Stimulated activated CD8-positive, alpha-beta memory T cell treated with anti-CD3 and anti-CD28 coated beads, Interleukin-15, amount 100 ng/mL, for 48 hours (primary cell): Measurements from ENCODE around the gene B4GALNT4.
"Not testable (repeated sequence)": the region's sequence is repeated elsewhere in the genome, so short reads cannot be mapped to it uniquely, and the experiment has no call there.

ENCODE experiments used
- DNase-seq, 2 donors: peaks; one replicate each; pipeline ENCODE4 v3.0.0-alpha.2; 2020; ENCODE audit warnings: low read depth in 2 of 2

B4GALNT4 gene

DNA sequence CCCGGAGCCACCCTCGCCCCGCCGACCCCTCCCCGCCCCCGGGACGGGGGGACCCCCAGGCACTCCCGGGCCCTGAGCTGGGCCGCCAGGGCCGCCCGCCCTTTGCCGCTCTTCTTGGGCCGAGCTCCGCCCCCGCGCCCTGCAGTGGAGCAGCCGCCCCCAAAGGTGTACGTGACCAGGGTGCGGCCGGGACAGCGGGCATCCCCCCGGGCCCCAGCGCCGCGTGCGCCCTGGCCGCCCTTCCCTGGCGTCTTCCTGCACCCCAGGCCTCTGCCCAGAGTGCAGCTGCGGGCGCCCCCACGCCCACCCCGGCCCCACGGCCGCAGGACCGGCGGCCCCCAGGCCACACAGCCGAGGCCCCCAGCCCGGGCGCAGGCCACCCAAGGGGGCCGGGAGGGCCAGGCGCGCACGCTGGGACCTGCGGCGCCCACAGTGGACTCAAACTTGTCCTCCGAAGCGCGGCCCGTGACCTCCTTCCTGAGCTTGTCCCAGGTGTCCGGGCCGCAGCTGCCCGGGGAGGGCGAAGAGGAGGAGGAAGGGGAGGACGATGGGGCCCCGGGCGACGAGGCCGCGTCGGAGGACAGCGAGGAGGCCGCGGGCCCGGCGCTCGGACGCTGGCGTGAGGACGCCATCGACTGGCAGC, 7.4 kb downstream of the B4GALNT4 start:
- no peak for DNase-seq

DNA sequence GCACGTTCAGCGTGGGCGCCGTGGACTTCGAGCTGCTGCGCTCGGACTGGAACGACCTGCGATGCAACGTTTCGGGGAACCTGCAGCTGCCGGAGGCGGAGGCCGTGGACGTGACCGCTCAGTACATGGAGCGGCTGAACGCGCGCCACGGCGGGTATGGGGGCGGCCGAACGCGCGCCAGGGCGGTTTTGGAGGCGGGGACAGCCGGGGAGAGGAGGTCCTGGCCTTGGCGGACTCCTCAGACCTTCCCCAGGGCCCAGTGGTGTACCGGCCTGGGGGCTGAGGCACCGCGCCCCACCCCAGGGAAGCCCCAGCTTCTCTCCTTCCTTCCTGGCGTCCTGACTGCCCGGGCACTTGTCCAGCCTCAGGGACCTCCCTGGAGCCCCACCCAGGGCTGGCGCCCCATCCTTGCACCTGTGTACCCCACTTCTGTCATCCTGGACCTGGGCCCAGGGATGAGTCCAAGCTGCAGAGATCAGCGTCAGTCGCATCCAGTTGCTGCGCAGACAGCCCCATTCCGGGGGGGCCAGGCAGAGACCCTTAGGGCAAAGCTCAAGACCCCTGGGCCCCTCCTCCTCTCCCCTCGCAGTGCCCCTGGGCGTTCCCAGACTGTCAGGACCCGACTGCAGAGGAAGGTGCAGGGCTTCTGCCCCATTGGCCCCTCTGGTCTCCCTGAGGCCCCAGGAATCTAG, 8.0 kb downstream of the B4GALNT4 start:
- no peak for DNase-seq

GRCh38 chr11:377883-378500, 8.7 kb downstream of the B4GALNT4 start:
- no peak for DNase-seq

DNA sequence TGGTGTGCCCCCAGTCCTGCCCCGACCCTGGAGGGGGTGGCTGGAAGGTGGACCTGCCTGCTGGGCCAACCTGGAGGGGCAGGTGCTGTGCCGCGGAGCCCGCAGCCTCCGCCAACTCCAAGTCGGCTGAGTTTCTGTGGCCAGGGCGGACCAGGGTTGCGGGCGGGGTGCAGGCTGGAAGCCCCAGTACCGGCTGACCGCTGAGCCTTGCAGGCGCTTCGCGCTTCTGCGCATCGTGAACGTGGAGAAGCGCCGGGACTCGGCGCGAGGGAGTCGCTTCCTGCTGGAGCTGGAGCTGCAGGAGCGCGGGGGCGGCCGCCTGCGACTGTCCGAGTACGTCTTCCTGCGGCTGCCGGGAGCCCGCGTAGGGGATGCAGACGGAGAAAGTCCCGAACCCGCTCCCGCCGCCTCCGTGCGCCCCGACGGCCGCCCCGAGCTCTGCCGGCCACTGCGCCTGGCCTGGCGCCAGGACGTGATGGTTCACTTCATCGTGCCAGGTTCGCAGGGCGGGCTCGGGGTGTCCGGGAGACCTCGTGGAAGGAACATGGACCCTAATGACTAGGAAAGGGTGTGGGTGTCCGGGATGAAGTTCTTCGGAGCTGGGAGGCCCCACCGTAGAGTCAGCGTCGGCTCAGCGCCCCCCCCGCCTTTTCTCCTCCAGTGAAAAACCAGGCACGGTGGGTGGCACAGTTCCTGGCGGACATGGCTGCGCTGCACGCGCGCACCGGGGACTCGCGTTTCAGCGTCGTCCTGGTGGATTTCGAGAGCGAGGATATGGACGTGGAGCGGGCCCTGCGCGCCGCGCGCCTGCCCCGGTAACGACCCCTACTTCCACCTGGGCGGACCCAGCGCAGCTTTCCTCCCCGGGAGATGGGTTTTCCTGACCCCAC, 10.2 kb downstream of the B4GALNT4 start:
- DNase-seq: no peak

- DNase-seq: no peak
Observed at GRCh38 chr11:380095-380480, 10.8 kb downstream of the B4GALNT4 start.

GRCh38 chr11:380491-380890, 11.2 kb downstream of the B4GALNT4 start:
- DNase-seq: no peak

DNA sequence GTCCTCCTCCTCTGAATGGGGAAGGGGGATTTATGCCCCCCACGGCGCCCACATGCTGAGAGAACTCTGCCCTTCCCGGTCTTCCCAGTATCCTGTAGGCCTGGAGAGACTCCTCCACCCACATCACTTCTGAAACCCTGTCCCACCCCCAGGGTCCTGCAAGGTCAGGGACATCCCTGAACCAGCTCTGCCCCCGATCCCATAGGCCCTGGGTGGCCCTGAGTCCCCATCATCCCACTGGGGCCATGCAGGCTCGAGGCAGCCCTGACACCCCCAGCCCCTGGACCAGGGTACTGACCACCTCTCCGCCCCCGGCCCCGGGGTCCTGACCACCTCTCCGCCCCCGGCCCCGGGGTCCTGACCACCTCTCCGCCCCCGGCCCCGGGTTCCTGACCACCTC, 11.7 kb downstream of the B4GALNT4 start:
- DNase-seq: no peak

DNA sequence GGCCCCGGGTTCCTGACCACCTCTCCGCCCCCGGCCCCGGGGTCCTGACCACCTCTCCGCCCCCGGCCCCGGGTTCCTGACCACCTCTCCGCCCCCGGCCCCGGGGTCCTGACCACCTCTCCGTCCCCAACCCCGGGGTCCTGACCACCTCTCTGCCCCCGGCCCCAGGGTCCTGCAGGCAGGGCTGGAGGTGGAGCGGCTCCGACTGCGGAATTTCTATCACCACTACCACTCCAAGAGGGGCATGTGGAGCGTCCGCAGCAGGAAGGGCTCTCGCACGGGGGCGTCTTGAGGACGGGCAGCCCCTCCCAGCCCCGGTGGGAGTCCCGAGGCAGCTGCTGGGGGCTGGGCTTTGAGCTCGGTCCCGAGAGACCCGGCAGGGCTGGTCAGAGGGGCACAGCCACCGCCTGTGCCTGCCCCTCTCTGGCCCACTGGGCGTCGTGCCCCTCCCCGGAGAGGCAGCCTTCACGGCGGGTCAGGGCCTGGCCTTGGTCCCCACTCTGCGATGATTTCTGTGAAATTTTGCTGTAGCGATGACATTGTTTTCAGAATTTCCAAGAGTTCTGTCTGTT, 12.3 kb downstream of the B4GALNT4 start:
- DNase-seq: no peak

DNA sequence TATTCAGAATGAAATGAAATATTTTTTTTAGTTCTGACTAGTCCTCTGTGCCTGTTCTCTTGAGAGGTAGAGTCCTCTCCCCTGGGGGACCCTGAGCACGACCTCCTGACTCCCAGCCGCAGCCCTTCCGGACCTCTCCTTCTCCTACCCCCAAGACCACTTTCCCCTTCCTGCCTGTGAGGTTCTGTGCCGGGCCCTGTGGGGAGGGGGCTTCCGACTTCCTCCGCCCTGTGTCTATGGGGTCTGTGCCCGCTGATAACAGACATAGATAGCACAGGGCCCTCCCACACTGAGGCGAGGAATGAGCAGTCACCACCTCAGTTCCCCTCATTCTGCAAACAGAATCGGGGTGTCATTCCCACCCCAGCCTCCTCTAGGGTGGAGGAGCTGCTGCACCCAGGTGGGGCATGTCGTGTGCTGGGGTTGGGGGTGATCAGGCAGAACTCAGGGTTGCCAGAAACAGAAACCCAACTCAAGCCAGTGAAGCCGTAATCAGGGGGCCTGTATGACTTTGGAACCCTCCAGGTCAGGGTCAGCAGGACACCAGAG, 12.9 kb downstream of the B4GALNT4 start:
- DNase-seq: no peak

- no peak for DNase-seq
Observed at GRCh38 chr11:383431-383830, 14.1 kb downstream of the B4GALNT4 start.

GRCh38 chr11:384511-384910, 15.2 kb downstream of the B4GALNT4 start:
- DNase-seq: no peak

GRCh38 chr11:385594-386351, 16.5 kb downstream of the B4GALNT4 start:
- no peak for DNase-seq

DNA sequence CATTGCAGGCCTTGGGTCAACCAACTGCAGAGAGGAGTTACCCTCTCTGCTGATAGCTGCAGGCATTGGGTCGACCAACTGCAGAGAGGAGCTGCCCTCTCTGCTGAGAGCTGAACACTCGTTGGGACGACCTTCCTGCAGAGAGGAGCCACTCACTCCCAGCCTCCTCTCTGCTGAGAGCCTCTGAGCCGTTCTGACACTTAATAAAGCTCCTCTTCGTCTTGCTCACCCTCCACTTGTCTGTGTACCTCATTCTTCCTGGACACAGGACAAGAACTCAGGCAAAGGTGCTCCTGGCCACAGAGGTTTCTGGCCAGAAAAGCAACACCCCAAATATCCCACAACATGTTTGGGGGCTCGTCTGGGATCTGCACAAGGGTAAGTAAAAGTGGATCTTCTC, 17.2 kb downstream of the B4GALNT4 start:
- no peak for DNase-seq

- no peak for DNase-seq
Observed at GRCh38 chr11:387193-387793, 18.0 kb downstream of the B4GALNT4 start.

DNA sequence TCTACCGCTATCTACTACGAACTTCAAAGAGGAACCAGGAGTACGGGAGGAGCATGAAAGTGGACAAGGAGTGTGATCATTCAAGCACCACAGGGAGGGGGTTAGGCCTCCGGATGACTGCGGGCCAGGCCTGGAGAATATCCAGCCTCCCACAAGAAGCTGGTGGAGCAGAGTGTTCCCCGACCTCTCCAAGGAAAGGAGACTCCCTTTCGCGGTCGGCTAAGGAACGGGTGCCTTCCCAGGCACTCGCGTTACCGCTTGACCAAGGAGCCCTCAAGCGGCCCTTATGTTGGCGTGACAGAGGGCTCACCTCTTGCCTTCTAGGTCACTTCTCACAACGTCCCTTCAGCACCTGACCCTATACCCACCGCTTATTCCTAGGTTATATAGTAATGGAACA, 20.1 kb downstream of the B4GALNT4 start:
- not testable (repeated sequence) for DNase-seq

DNA sequence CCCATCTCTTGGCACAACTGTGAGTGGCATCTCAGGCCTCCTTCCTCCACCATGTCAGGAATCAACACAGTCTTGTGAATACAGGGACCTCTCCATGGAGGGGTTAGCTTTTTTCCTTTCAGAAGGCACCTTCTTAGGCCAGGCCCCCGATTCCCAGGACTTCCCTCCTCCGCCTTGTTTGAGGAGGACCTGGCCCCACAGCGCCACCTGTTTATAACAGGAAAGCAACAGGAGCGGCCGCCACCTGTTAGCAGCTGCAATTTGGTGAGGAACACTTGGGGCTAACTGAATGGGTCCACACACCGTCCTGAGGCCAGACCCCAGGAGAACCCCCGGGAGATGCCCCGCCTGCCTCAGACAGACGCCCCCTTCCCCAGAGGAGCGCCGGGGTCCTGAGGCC, 20.9 kb downstream of the B4GALNT4 start:
- DNase-seq: no peak

DNA sequence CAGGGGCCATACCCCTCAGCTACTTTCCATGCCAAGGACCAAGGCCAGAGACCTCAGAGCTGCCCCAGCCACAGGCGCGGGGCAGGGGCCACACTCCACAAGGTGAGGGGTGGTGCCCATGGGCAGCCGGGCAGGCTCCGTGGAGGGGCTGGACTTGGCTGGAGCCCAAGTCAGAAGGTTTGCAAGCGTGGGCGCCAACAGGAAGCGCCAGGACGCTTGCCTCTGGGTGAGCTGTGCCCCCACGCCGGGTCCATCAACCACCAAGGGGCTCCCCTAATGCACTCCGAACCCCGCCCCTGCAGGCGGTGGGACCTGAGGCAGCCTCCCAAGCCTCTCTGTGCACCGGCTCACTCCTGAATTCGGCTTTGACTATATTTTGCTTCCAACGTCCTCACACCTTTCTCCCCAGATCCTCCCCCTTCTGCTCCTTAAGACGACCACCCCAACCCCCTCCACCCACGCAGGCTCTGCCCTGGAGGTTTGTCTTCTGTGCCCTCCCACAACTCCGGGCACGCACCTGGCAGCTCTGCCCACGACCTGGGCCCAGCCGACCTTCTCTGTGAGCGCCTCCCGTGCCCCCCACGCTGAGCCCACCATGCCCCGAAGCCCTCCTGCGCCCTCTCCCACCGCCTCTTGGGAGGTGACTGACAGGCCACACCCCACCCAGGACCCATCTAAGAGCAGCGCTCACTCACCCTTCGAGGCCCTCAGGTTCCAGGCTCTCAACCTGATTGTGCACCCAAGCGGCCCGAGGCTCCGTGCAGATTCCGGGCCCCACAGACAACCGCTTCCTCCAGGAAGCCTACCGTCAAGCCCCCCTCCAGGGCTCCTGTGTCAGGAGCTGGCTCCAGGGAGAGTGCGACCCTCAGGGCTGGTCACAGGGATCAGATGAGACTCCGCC, 22.1 kb downstream of the B4GALNT4 start:
- DNase-seq: no peak

DNA sequence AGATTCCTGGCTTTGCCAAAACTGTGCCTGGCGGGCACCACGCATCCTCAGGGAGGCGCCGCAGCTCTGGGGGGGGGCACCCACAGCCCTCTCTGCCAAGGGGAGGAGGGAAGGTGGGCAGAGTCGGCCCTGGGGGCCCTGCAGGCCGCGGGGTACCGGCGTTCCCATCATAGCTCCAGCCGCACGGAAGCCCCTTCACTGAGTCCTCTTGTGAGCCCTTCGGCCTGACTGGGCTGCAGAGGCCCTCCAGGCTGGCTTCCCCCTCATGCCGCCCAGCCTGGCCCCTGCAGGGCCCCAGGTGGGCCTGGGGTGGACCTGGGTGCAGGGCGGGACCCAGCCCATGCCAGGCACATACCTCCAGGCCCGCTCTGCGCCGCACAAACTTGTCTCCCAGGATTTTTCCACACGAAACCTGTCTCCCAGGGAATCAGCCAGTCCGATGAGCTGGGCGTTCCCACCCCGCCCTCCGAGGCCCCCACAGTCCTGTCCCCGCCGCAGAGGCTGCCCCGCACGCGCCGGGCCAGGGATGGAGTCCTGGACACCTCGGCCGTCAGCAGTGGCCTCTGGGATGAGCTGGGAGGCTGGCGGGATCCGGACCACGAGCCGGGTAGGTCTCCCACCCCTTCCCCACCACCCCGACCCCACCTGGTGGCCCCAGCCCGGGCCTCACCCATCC, 22.9 kb downstream of the B4GALNT4 start:
- DNase-seq: no peak
